Dendritic cell treated with granulocyte-macrophage colony-stimulating factor and Interleukin-4, amounts not matched to agents 40 ng/mL and 50 ng/mL, for 4 days (primary cell): ENCODE measurements around the gene LTBR.
"Not testable (repeated sequence)": the region's sequence is repeated elsewhere in the genome, so short reads cannot be mapped to it uniquely, and the experiment has no call there.

Experiments used
- H3K27ac Mint-ChIP-seq: one replicate; pipeline ENCODE4 v1.8.0; 2022; ENCODE audit warnings: mild to moderate bottlenecking, mixed read lengths
- H3K27me3 Mint-ChIP-seq: one replicate; pipeline ENCODE4 v1.8.0; 2022; ENCODE audit warnings: mild to moderate bottlenecking, mixed read lengths
- H3K36me3 Mint-ChIP-seq: one replicate; pipeline ENCODE4 v1.8.0; 2022; ENCODE audit warnings: low read depth, mixed read lengths
- H3K4me1 Mint-ChIP-seq: one replicate; pipeline ENCODE4 v1.8.0; 2022; ENCODE audit warnings: low read depth, mixed read lengths
- H3K4me3 Mint-ChIP-seq: one replicate; pipeline ENCODE4 v1.8.0; 2022; ENCODE audit warnings: mild to moderate bottlenecking, moderate library complexity, mixed read lengths
- H3K9me3 Mint-ChIP-seq: one replicate; pipeline ENCODE4 v1.8.0; 2022; ENCODE audit warnings: mixed read lengths
- intact Hi-C: fragments of 100-400 bp; cut with micrococcal nuclease; formaldehyde crosslinking; loops from one replicate; pipeline ENCODE4 v1.15.0; 2022

LTBR gene

GRCh38 chr12:6383572-6384498, at the start of gene LTBR:
Gene LTBR (plus strand): TSS chr12:6384162. CDS start chr12:6384359, 197 bp downstream.
- intact Hi-C loops: no loop called here
- Mint-ChIP-seq H3K27me3 (no peaks in the 10 kb centered on the region), H3K27ac (peak within 1 kb of the TSS; percentile 97), H3K4me3 (peak within 1 kb of the TSS; percentile 93), H3K36me3 (peaks cover 47% of the 10 kb centered on the region), H3K4me1 (peaks cover 92% of the 10 kb centered on the region), H3K9me3 (no peaks in the 10 kb centered on the region)

- no peaks in the 10 kb centered on the region for H3K9me3 Mint-ChIP-seq
- intact Hi-C loops: no loop called here
- H3K27me3 Mint-ChIP-seq: no peaks in the 10 kb centered on the region
- peaks cover 22% of the 10 kb centered on the region for H3K4me1 Mint-ChIP-seq
- no peak overlapping the region for H3K27ac Mint-ChIP-seq
- H3K36me3 Mint-ChIP-seq: no peaks in the 10 kb centered on the region
- no peak overlapping the region for H3K4me3 Mint-ChIP-seq
These were observed 49.6 kb upstream of the LTBR start for GRCh38 chr12:6334359-6334758.

GRCh38 chr12:6334940-6335450, 49.0 kb upstream of the LTBR start:
- H3K4me1 Mint-ChIP-seq: peaks cover 17% of the 10 kb centered on the region
- no peaks in the 10 kb centered on the region for H3K27me3 Mint-ChIP-seq
- intact Hi-C loops: loop anchor here (5.0 kb wide), 2 partner anchors 42 to 127 kb away; partner anchors contain the start of gene SCNN1A
- no peak overlapping the region for H3K27ac Mint-ChIP-seq
- no peaks in the 10 kb centered on the region for H3K9me3 Mint-ChIP-seq
- no peak overlapping the region for H3K4me3 Mint-ChIP-seq
- no peaks in the 10 kb centered on the region for H3K36me3 Mint-ChIP-seq

DNA sequence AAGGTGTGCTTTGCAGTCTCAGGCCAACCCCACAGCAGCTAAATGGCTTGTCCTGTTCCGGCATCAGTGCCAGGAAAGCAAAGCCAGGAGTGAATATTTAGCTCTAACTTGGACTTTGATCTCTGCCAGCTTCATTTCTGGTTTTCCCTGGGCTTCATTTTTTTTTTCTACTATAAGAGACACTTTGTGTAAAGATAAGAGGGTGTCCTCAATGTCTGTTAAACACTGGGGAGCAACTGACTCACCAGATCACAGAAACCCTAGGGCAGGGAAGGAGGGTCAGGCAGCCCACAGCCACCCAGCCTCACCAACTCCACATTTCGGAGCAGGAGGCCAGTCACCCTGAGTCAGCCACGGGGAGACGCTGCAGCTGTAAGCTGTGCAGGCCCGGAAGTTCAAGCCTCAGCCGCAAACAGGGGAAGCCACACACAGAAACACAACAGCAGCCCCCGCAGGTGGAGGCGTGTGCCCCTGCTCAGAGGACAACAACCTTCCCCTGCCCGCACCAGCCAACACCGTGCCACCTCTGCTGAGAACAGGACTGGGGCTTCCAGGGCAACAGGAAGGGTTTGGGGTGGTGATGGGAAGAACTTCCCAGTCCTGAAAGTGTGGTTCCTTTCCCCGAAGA, 48.4 kb upstream of the LTBR start:
- H3K27me3 Mint-ChIP-seq: no peaks in the 10 kb centered on the region
- no peak overlapping the region for H3K4me3 Mint-ChIP-seq
- intact Hi-C loops: loop anchor here (5.0 kb wide), 2 partner anchors 42 to 127 kb away; partner anchors contain the start of gene SCNN1A
- H3K27ac Mint-ChIP-seq: no peak overlapping the region
- H3K36me3 Mint-ChIP-seq: no peaks in the 10 kb centered on the region
- peaks cover 11% of the 10 kb centered on the region for H3K4me1 Mint-ChIP-seq
- no peaks in the 10 kb centered on the region for H3K9me3 Mint-ChIP-seq

DNA sequence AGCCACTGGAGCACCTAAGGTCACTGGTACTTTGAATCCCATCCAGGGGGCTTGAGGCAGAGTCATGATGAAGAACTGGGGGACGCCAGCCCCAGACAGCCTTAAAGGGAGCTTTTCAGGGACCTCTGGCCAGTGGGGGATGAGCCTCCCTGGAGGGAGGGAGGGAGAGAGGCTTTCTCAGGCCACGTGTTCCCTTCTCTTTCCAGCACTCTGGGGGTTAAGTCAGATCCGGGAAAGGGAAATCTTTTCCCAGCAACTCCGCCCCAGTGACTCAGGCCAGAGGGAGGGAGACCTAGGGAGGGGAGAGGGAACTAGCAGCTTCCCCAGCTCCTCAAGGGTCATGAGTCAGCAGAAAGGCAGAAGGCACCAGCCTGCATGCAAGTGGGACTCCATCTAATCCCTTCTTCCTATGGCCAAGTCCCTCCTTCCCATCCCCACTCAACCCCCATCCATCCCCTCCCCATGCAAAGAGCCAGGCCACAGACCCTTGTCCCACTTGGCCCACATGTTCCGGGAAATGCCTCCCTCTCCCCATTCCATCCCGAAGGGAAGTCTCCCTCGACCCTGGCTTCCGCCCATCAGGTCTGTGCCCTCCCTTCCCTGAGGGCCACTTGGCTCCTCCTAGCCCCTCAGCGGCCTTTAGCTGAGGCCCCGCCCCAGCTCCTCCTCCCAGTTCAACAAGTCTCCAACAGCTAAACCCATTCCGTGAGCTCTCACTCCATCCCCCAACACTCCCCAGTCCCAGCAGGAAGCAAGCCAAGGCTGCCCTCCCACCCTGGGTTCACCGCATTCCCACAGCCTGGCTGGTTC, 47.7 kb upstream of the LTBR start:
- Mint-ChIP-seq H3K4me3 (no peak overlapping the region), H3K27ac (no peak overlapping the region), H3K4me1 (peaks cover 4% of the 10 kb centered on the region), H3K9me3 (no peaks in the 10 kb centered on the region), H3K27me3 (no peaks in the 10 kb centered on the region), H3K36me3 (no peaks in the 10 kb centered on the region)
- intact Hi-C loops: loop anchor here (5.0 kb wide), 2 partner anchors 41 to 126 kb away; partner anchors contain the start of gene SCNN1A

DNA sequence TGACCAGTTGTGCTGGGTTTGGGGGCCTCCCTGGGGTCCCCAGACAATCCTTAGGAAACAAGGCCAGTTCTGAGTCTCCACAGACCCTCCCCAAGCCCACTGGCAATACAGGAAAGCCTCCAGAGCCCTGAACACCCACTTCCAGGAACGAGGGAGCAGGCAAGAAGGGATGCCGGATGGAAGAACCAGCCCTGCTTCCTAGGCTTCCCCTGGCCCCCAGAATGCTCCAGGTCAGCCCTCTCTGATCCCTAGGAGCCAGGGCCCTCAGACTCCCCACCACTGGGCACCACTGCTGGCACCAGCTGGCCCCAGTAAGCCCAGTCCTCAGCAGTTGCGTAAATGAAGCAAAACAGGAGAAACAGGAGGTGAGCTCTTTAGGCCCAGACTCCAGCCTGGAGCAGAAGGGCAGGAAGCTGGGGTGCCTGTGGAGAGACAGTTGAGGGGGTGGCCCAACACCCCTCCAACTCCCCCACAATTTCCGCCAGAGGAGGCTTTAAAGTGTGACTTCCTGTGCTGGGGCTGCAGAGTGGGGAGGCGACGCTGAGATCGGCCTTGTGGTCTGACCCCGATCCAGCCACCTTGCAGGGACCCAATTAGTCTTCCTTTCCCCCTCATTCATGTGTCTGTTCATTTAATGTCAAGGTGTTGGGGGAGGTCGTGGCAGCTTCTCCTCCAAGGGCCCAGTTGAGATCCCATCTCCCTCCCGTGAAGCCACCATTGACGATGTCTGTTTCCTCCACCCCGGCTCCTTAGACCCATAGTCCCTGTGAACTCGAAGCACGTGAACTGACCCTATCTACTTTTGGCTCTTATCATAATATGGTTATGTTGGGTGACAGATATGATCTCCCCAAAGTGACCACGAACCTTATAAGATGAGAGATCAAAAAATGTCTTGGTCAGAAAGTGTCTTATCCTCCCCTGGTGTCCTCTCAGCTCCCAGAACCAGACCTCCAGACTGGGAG, 46.8 kb upstream of the LTBR start:
- Mint-ChIP-seq H3K36me3 (no peaks in the 10 kb centered on the region), H3K4me1 (peaks cover 4% of the 10 kb centered on the region), H3K4me3 (no peak overlapping the region), H3K27me3 (no peaks in the 10 kb centered on the region), H3K9me3 (no peaks in the 10 kb centered on the region), H3K27ac (no peak overlapping the region)
- intact Hi-C loops: loop anchor here (5.0 kb wide), 2 partner anchors 40 to 125 kb away; partner anchors contain the start of gene SCNN1A

DNA sequence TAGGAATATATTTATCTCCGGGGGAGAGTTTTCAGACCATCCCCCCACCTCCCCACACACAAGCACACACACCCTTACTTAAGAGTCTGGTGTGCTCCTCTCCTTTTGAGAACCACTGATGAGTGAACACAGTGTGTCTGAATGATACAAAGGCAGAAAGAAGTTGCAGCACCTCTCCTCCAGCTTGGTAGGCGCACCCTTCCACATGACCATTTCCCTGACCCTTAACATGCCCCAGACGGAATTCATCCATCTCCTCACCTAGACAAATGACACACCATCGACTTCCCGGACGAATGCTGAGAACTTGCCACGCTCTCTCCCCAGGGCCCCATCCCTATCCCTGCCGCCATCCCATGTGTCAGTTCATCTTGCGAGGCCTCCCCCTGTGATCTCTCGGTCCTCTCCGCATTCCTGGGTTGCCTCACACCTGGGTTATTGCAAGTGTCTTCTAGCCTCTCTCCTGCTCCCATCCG, 46.0 kb upstream of the LTBR start:
- Mint-ChIP-seq H3K27me3 (no peaks in the 10 kb centered on the region), H3K36me3 (no peaks in the 10 kb centered on the region), H3K27ac (no peak overlapping the region), H3K9me3 (no peaks in the 10 kb centered on the region), H3K4me1 (peaks cover 13% of the 10 kb centered on the region), H3K4me3 (no peak overlapping the region)
- intact Hi-C loops: loop anchor here (5.0 kb wide), 2 partner anchors 39 to 124 kb away; partner anchors contain the start of gene SCNN1A

DNA sequence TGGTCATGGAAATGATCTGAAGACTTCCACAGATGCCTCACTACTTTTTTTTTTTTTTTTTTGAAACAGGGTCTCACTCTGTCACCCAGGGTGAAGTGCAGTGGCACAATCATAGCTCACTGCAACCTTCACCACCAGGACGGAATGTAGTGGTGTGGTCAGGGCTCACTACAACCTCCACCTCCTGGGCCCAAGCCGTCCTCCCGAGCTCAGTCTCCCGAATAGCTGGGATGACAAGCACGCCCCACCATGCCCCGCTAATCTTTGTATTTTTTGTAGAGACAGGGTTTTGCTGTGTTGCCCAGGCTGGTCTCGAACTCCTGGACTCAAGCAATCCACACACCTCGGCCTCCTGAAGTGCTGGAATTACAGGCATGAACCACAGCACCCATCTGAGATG, 45.4 kb upstream of the LTBR start:
- H3K9me3 Mint-ChIP-seq, H3K27me3 Mint-ChIP-seq, H3K27ac Mint-ChIP-seq, H3K4me3 Mint-ChIP-seq, H3K36me3 Mint-ChIP-seq: not testable (repeated sequence)
- H3K4me1 Mint-ChIP-seq: peaks cover 18% of the 10 kb centered on the region
- intact Hi-C loops: loop anchor here (5.0 kb wide), 2 partner anchors 39 to 124 kb away; partner anchors contain the start of gene SCNN1A

DNA sequence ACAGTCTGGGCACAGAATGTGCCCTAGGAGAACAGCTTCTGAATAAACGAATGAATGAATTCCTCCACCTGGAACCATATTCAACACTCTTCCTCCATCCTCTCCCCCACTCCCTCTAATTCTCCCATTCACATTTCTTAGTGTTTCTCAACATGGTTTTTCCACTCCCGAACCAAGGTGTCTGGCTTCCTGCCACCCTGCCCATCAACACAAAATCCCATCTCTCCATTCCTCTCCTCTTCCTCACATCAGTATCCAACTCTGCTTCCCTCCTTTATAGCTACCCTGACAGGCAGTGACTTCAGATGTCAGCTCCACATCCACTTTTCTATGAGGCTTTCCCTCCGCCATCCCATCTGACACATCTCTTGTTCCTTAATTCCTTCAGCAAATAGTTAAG, 45.0 kb upstream of the LTBR start:
- H3K4me3 Mint-ChIP-seq: no peak overlapping the region
- H3K27me3 Mint-ChIP-seq: no peaks in the 10 kb centered on the region
- peaks cover 22% of the 10 kb centered on the region for H3K4me1 Mint-ChIP-seq
- no peaks in the 10 kb centered on the region for H3K9me3 Mint-ChIP-seq
- intact Hi-C loops: loop anchor here (5.0 kb wide), 2 partner anchors 38 to 123 kb away; partner anchors contain the start of gene SCNN1A
- no peak overlapping the region for H3K27ac Mint-ChIP-seq
- H3K36me3 Mint-ChIP-seq: no peaks in the 10 kb centered on the region

GRCh38 chr12:6340032-6340638, 43.8 kb upstream of the LTBR start:
- Mint-ChIP-seq H3K4me3 (no peak overlapping the region), H3K4me1 (peaks cover 29% of the 10 kb centered on the region), H3K27ac (no peak overlapping the region), H3K9me3 (no peaks in the 10 kb centered on the region), H3K27me3 (no peaks in the 10 kb centered on the region), H3K36me3 (no peaks in the 10 kb centered on the region)
- intact Hi-C loops: no loop called here

DNA sequence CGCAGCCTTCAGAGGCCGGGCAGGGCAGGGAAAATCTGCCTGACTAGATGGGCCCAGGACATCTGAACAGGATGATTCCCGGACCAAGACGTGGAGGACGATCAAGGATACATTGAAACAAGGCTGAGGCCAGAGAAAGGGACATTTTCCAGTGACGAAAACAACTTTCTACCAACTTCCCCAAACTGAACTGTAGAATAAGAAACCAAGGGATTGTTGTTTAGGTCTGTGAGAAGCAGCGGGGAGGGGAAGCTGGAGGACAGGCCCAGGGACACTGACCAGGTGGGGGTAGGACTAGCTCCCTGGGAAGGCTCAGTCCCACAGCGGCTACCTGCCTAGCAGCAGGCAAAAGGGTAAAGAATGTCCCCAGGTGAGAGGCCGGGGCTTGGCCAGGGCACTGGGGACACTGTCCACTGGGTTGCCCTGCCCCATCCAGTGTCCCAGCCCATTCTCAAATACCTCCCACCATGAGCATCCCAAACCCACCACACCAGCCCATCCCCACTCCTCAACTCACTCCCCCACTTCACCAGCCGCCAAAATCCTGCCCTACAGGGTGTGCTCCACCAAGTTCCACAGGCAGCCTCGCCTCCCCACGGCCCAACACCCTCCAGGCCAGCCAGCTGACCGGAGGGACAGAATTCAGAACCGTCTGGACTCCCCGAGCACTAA, 43.1 kb upstream of the LTBR start:
- Mint-ChIP-seq H3K27ac (no peak overlapping the region), H3K27me3 (no peaks in the 10 kb centered on the region)
- intact Hi-C loops: no loop called here

More for the DNA sequence above, 43.1 kb upstream of the LTBR start:
- Mint-ChIP-seq H3K4me1 (peaks cover 36% of the 10 kb centered on the region), H3K9me3 (no peaks in the 10 kb centered on the region), H3K4me3 (no peak overlapping the region), H3K36me3 (no peaks in the 10 kb centered on the region)
